ENCODE measurements around the gene UMAD1.

Gene UMAD1

DNA sequence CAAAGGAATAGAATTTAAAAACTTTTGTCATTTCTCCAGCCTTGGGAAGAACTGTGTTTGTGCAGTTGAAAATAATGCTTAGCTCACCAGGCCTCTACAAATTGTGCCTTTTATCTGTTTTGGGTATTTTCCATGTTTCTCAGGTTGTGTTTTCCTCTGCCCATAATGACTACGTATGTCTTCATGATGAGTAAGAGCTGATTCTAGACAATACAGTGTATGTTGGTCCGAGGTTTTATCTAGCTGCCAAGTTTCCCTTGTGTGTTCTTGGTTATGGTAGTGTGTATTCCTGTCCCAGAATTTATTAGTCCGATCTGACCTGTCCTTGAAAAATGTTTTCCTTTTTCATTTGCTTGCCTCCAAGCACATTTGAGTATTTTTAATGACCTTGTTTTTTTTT is 244.3 kb downstream of the UMAD1 start:
- intact Hi-C loops (cut with micrococcal nuclease): no loop called here
- H3K27me3 Mint-ChIP-seq: no peaks in the 10 kb centered on the region
- H3K4me3 Mint-ChIP-seq: no peak overlapping the region
- no peak overlapping the region for H3K27ac Mint-ChIP-seq
- H3K9me3 Mint-ChIP-seq: peaks cover 11% of the 10 kb centered on the region
- peaks cover 6% of the 10 kb centered on the region for H3K4me1 Mint-ChIP-seq (ENCODE audit: low read depth)
- peaks cover 6% of the 10 kb centered on the region for H3K36me3 Mint-ChIP-seq (ENCODE audit: low read depth)

DNA sequence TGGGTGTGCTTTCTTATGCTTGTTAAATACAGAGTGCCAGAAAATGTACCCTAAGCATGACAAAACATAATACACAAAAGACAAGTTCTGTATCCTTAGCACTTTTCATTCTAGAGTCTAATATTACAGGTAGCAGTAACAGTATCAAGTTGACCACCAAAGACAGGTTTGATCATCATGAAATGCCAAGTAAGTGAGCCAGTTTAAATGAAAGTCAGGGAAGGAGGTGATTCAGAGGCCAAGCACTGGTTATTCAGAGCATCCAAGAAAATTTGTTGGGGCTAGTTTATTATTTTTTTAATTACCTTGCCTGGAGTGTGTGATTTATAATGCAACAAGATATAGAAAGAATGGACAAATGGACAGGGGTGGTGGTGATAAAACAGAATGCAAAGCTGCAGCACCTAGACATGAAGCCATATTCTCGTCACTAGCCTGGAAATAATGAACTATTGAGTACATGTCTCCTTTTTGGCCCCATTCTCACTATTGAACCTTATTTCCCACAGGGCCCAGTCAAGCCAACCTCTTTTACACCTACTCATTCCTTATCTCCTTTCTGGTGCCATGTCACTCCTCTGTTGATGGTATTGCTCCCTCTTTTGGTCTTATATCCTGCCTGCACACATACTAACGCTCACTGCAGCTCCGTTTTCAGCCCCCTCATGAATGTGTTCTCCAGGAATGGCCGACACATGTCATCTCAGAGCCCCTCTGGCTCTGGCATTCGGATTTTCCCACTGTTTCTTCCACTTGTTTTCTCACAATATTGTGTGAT is 249.4 kb downstream of the UMAD1 start:
- Mint-ChIP-seq H3K4me3 (no peak overlapping the region), H3K27me3 (no peaks in the 10 kb centered on the region), H3K9me3 (no peaks in the 10 kb centered on the region), H3K36me3 (ENCODE audit: low read depth) (no peaks in the 10 kb centered on the region), H3K4me1 (ENCODE audit: low read depth) (no peaks in the 10 kb centered on the region), H3K27ac (no peak overlapping the region)
- intact Hi-C loops (cut with micrococcal nuclease): no loop called here

DNA sequence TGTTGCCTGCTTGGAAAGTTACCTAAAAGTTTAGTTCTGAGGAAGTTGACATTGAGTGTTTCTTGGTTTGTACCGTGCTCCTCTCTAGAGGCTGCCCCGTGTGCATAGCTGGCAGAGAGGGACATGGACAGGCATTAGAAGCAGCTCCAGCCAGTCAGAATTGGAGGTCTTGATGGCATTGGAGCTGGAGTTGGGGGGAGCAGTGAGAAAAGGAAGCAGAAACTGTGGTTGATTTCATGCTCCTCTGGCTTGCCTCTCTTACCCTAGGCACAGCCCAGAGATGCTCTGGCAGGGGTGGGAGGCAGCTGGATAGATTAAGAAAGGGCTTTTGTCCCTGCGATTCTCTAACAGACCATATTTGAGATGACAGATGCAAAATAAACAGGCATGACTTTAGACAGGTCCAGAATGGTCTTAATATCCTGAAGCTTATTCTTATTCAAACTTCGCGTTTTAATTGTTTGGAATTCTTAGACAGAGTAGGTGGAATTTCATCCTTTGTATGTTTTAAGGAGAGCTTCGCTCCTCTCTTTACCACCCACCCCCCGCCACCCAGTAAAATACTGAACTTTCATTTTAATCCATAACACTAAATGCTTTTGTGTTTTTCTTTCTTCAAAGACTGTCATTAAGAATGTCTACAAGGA is 254.6 kb downstream of the UMAD1 start:
- Mint-ChIP-seq H3K27ac (no peak overlapping the region), H3K27me3 (no peaks in the 10 kb centered on the region), H3K4me1 (ENCODE audit: low read depth) (no peaks in the 10 kb centered on the region), H3K9me3 (no peaks in the 10 kb centered on the region), H3K36me3 (ENCODE audit: low read depth) (no peaks in the 10 kb centered on the region), H3K4me3 (no peak overlapping the region)
- intact Hi-C loops (cut with micrococcal nuclease): no loop called here

DNA sequence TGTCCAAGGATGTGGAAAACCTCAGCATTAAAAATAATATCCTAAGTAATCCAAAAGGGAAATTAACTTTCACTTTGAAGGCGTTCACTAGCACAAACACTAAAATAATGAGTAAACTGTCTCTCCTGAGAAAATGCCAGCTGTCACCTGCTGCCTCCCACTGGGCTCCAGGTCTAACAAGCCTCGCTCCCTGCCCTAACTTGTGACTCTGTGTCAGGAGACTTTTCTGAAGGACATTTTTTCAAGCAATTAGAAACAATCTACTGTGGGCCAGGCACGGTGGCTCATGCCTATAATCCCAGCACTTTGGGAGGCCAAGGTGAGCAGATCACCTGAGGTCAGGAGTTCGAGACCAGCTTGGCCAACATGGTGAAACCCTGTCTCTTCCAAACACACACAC is 255.2 kb downstream of the UMAD1 start:
- Mint-ChIP-seq H3K9me3 (no peaks in the 10 kb centered on the region), H3K36me3 (ENCODE audit: low read depth) (no peaks in the 10 kb centered on the region), H3K27ac (no peak overlapping the region), H3K4me1 (ENCODE audit: low read depth) (no peaks in the 10 kb centered on the region), H3K4me3 (no peak overlapping the region), H3K27me3 (no peaks in the 10 kb centered on the region)
- intact Hi-C loops (cut with micrococcal nuclease): no loop called here

DNA sequence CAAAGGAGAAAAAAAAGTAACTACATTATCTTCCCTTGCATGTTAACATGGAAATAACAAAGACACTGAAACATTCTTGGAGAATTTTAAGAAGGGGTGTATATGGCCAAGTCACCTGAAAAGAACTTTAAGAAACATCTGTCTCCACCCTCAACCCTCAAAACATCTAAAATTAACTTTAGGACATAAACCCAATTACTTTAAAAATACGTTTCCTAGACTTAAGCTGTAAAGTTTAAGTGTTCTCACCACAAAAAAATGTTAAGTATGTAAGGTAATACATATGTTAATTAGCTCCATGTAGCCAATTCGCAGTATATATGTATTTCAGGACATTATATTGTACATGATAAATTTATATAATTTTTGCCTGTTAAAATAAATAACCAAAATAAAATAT is 257.0 kb downstream of the UMAD1 start:
- Mint-ChIP-seq H3K36me3 (ENCODE audit: low read depth) (no peaks in the 10 kb centered on the region), H3K27me3 (no peaks in the 10 kb centered on the region), H3K9me3 (no peaks in the 10 kb centered on the region), H3K27ac (no peak overlapping the region), H3K4me1 (ENCODE audit: low read depth) (no peaks in the 10 kb centered on the region), H3K4me3 (no peak overlapping the region)
- intact Hi-C loops (cut with micrococcal nuclease): no loop called here

DNA sequence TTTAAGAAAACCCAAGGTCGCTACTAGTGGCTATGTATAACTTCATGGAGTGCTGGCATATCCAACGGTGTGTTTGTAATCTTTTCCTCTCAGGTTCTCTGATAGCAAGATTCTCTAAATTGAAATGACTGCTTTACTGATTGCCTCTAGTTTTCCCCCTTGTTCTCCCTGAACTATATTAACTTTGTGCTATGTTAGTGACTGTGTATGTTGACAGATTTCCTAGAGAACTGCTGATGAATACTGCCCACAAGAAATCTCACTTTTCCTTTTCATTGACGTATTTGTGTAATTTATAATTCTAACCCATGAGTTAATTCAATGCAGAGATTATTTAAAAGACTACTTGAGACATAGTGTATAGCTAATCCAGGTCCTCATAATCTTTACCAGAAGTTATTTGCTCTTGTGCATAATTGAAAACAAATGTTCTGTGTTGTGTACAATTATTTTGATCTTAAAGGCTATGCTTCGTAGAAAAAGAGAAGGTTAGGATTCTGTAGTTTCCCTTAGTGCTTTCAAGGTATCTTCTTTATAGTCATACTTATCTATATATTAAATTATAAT is 257.5 kb downstream of the UMAD1 start:
- Mint-ChIP-seq H3K4me3 (no peak overlapping the region), H3K9me3 (no peaks in the 10 kb centered on the region), H3K4me1 (ENCODE audit: low read depth) (no peaks in the 10 kb centered on the region), H3K36me3 (ENCODE audit: low read depth) (no peaks in the 10 kb centered on the region), H3K27ac (no peak overlapping the region), H3K27me3 (no peaks in the 10 kb centered on the region)
- intact Hi-C loops (cut with micrococcal nuclease): no loop called here

DNA sequence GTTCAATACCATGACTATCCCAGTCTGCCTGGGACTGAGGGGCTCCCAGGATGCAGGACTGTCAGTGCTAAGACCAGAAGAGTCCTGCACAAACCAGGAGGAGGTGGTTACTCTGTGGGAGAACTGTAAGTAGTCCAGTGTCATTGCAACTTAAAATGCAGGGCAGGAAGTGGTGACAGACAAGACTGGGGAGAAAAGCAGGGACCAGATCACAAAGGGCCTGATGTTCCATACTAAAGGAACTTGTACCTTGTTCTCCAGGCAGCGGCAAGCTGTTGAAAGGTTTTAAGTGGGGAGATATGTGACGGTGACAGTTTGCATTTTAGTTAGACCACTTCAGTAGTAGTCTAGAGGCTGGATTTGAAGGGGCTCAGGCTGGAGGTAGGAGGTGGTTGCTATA is 262.3 kb downstream of the UMAD1 start:
- intact Hi-C loops (cut with micrococcal nuclease): no loop called here
- Mint-ChIP-seq H3K4me1 (ENCODE audit: low read depth) (no peaks in the 10 kb centered on the region), H3K27me3 (no peaks in the 10 kb centered on the region), H3K27ac (no peak overlapping the region), H3K4me3 (no peak overlapping the region), H3K9me3 (no peaks in the 10 kb centered on the region), H3K36me3 (ENCODE audit: low read depth) (no peaks in the 10 kb centered on the region)

DNA sequence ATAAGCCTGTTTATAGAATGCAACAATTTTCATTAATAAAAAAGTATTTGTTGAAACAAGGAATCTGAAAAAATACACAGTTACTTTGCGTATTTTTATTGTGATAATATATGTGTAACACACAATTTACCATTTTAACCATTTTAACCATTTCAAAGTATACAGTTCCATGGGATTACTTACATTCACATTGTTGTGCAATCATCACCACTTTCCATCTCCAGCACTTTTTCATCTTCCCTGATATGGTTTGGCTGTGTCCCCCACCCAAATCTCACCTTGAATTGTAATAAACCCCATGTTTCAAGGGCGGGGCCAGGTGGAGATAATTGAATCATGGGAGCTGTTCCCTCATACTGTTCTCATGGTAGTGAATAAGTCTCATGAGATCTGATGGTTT is 266.8 kb downstream of the UMAD1 start:
- no peaks in the 10 kb centered on the region for H3K27me3 Mint-ChIP-seq
- no peak overlapping the region for H3K27ac Mint-ChIP-seq
- H3K36me3 Mint-ChIP-seq (ENCODE audit: low read depth): no peaks in the 10 kb centered on the region
- no peak overlapping the region for H3K4me3 Mint-ChIP-seq
- no peaks in the 10 kb centered on the region for H3K9me3 Mint-ChIP-seq
- H3K4me1 Mint-ChIP-seq (ENCODE audit: low read depth): no peaks in the 10 kb centered on the region
- intact Hi-C loops (cut with micrococcal nuclease): no loop called here

DNA sequence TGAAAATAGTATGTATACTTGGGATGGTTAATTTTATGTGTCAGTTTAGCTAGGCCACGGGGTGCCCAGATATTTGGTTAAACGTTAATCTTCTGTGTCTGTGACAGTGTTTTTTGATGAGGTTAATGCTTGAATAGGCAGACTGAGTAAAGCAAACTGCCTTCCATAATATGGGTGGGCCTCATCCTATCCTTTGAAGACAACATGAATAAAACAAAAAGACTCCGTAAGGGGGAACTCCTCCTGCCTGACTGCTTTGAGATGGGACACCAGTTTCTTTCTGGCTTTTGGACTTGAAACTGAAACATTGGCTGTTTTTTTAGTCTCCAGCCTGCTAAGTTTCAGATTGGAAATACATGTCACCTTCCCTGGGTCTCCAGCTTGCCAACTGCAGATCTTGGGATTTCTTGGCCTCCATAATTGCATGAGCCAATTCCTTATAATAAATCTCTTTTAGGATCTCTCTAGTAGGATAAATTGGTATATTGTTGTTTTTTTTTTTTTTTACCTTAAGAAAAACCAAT is 268.1 kb downstream of the UMAD1 start:
- intact Hi-C loops (cut with micrococcal nuclease): no loop called here
- Mint-ChIP-seq H3K9me3 (no peaks in the 10 kb centered on the region), H3K4me3 (no peak overlapping the region)

DNA sequence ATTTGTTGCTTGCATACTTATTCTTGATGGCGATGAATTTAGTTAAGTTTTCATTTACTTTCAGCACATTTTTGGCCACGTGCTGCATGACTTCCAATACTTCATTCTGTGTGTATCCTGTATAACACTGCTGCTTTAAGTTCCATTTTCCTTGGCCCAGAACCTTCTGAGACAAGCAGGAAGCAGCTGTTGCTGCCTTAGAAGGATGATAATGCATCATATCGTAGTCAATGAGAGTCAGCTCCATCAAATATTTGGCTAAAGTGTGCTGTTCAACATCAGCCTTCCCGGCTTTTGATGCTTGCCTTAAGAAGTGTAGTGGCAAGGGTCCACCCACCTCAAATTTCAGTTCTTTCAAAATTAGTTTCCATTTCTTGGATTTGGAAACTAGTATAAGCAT is 268.8 kb downstream of the UMAD1 start:
- Mint-ChIP-seq H3K27me3 (no peaks in the 10 kb centered on the region), H3K27ac (no peak overlapping the region), H3K9me3 (no peaks in the 10 kb centered on the region), H3K4me3 (no peak overlapping the region), H3K4me1 (ENCODE audit: low read depth) (no peaks in the 10 kb centered on the region), H3K36me3 (ENCODE audit: low read depth) (no peaks in the 10 kb centered on the region)
- intact Hi-C loops (cut with micrococcal nuclease): no loop called here

More for the DNA sequence above, 268.1 kb downstream of the UMAD1 start:
- no peaks in the 10 kb centered on the region for H3K27me3 Mint-ChIP-seq
- no peak overlapping the region for H3K27ac Mint-ChIP-seq
- H3K36me3 Mint-ChIP-seq (ENCODE audit: low read depth): no peaks in the 10 kb centered on the region
- no peaks in the 10 kb centered on the region for H3K4me1 Mint-ChIP-seq (ENCODE audit: low read depth)

DNA sequence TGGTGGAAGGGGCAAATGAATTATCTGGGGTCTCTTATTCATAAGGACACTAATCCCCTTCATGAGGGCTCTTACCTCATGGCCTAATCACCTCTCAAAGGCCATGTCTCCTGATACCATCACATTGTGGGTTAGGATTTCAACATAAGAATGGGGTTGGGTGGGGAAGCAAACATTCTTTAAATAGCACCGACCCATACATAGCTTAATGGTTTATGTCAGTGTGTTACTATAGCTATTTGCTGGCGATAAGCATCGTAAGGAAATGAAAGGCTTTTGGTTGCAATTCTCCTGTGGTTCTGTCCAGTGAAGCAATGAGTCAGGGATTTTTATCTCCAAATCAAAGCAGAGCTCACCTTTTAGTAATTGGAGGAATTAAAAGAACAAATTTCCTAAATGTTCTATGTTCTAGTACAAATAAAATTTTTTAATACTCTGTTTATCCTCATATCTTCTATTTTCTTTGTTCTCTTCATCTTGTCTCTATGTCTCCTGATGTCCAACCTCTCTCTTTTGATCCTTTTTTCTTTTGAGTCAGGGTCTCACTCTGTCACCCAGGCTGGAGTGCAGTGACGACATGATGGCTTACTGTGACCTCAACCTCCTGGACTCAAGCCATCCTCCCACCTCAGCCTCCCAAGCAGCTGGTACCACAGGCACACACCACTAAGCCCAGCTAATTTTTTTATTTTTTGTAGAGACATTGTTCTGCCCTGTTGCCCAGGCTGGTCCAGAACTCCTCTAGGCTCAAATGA is 271.0 kb downstream of the UMAD1 start:
- H3K4me3 Mint-ChIP-seq: no peak overlapping the region
- no peaks in the 10 kb centered on the region for H3K4me1 Mint-ChIP-seq (ENCODE audit: low read depth)
- intact Hi-C loops (cut with micrococcal nuclease): no loop called here
- no peaks in the 10 kb centered on the region for H3K27me3 Mint-ChIP-seq
- H3K27ac Mint-ChIP-seq: no peak overlapping the region
- no peaks in the 10 kb centered on the region for H3K36me3 Mint-ChIP-seq (ENCODE audit: low read depth)
- H3K9me3 Mint-ChIP-seq: no peaks in the 10 kb centered on the region

DNA sequence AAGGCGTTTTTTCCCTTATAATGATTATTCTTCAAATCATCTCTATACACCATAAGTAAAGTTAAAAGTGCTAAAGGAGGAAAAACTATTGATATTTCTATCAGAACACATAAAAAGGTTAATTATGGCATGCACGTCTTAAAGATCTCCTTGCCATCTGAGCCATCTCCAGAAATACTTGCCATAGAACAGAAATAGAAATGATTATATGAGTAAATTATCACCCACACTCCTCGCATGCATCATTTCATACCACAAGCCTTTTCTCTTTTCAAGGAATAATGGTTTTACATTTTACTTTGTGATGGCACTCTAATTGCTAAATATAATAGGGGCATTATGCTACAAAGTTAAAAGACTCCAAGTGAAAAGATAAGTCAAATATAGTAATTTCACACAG is 272.4 kb downstream of the UMAD1 start:
- H3K9me3 Mint-ChIP-seq: no peaks in the 10 kb centered on the region
- intact Hi-C loops (cut with micrococcal nuclease): no loop called here
- H3K27me3 Mint-ChIP-seq: no peaks in the 10 kb centered on the region
- no peaks in the 10 kb centered on the region for H3K4me1 Mint-ChIP-seq (ENCODE audit: low read depth)
- no peaks in the 10 kb centered on the region for H3K36me3 Mint-ChIP-seq (ENCODE audit: low read depth)
- no peak overlapping the region for H3K4me3 Mint-ChIP-seq
- H3K27ac Mint-ChIP-seq: no peak overlapping the region

DNA sequence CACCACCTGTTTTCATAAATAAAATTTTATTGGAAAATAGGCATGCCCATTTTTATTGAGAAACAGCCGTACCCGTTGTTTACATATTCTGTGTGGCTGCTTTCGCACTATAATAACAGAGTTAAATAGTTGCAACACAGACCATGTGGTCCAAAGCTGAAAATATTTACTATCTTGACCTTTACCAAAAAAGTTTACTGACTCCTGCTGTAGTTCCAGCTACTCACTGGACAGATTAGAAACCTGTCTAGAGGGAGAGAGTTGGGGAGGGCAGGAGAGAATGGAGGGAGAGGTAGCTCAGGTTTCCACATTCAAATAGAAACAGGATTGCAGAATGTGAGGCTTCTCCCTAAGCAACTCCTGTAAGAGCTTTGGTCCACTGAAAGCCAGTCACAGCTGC is 273.0 kb downstream of the UMAD1 start:
- Mint-ChIP-seq H3K4me3 (no peak overlapping the region), H3K27me3 (no peaks in the 10 kb centered on the region), H3K27ac (no peak overlapping the region), H3K9me3 (no peaks in the 10 kb centered on the region), H3K4me1 (ENCODE audit: low read depth) (no peaks in the 10 kb centered on the region), H3K36me3 (ENCODE audit: low read depth) (no peaks in the 10 kb centered on the region)
- intact Hi-C loops (cut with micrococcal nuclease): no loop called here

DNA sequence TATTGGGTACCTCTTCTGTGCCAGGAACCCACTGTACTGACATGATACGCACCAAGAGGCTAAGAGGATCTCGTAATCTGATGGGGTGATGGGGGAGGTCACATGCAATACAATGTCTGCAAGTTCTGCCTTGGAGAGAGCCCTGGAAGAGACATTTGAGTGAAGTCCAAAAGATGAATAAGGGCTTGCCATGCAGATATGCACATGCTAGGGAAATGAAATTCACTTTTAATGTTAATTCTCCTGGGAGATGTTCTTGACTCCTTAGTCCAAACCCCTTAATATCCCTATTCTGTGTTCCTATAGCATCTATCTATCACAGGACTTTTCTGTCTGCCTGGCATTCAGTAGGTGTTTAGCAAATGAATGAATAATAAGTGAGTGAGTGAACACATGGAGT is 274.0 kb downstream of the UMAD1 start:
- Mint-ChIP-seq H3K27me3 (no peaks in the 10 kb centered on the region), H3K4me1 (ENCODE audit: low read depth) (no peaks in the 10 kb centered on the region), H3K36me3 (ENCODE audit: low read depth) (no peaks in the 10 kb centered on the region), H3K9me3 (no peaks in the 10 kb centered on the region), H3K4me3 (no peak overlapping the region), H3K27ac (no peak overlapping the region)
- intact Hi-C loops (cut with micrococcal nuclease): no loop called here

Measured in dendritic cell treated with granulocyte-macrophage colony-stimulating factor and Interleukin-4, amounts not matched to agents 40 ng/mL and 50 ng/mL, for 4 days (primary cell).